GM21526 (cell line): Measurements from ENCODE around the gene GIPC2.
"Not testable (repeated sequence)": the region's sequence is repeated elsewhere in the genome, so short reads cannot be mapped to it uniquely, and the experiment has no call there.

Experiments
- ATAC-seq: cut with Tn5 transposase; IDR thresholded peaks from one replicate; pipeline ENCODE4 v1.9.1; 2021; ENCODE audit warnings: moderate library complexity; ENCODE audit not compliant: unreplicated experiment, low FRiP score

GIPC2 gene

DNA sequence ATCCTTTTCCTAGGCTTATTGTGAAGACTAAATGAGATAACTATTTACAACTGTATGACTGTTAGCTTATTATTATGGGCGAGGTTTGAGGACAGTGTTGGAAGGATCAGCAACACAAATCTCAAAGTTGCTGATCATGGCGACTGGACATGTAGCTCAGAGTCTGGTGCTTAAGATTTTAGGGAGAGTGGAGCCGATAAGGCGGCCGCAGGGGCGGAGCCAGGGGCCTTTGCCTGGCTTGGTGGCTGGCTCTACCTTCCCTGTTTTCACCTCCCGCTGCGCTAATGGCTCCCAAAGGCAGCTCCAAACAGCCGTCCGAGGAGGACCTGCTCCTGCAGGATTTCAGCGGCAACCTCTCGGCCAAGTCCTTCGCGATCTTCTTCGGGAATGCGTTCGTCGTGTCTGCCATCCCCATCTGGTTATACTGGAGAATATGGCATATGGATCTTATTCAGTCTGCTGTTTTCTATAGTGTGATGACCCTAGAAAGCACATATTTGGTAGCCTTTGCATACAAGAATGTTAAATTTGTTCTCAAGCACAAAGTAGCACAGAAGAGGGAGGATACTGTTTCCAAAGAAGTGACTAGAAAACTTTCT, 45.5 kb downstream of the GIPC2 start:
- ATAC-seq: no peak

DNA sequence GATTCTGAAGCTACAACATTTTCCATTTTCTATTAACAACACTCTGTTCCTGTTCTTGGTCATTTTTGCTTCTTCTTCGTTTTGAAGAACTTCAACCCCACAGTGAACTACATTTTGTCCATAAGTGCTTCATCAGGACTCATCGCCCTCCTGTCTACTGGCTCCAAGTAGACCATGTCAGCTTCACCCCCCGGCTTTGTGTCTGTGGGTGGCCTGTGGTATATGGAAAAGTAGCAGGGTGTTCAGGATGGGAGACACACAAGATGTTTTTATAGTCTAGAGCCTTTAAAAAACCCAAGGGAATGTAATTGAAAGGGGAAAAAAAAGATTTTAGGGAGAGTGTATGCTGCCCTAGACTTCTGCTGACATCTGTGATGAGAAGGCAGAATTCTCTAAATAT, 46.1 kb downstream of the GIPC2 start:
- no peak for ATAC-seq

- ATAC-seq: no peak
Observed at GRCh38 chr1:78092643-78093042, 46.9 kb downstream of the GIPC2 start.

GRCh38 chr1:78093560-78093959, 47.8 kb downstream of the GIPC2 start:
- ATAC-seq: no peak

DNA sequence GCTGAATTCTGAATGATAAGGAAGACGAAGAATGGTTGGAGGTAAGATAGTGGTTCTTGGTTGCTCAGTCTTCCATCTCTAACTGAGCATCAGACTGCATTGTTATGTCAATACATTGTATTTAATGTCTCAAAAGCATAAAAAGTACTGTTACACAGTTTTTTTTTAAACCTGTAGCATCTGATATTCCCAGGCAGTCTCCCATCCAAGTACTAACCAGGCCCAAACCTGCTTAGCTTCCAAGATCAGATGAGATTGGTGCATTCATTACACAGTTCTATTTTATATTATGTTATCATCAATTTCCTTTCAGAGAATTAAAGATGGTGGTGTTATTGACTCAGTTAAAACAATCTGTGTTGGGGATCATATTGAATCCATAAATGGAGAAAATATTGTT, 48.9 kb downstream of the GIPC2 start:
- no peak for ATAC-seq

DNA sequence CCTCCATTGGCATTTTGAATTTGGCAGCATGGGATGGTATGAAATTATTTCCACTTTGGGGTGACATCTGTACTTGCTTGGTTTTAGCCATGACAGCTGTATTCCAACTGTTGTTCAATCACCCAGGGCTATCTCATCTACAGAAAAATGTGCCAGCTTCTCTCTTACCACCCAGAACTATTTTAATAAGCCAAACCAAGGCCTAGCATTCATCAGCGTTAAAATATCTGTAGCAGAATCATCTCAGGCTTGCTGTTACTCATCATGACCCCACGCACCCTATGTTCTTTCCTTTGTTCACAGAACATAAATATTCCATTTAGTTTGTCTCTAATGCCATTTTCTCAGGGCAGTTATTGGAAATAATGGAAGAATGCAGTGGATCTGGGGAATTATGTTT, 49.8 kb downstream of the GIPC2 start:
- ATAC-seq: no peak

DNA sequence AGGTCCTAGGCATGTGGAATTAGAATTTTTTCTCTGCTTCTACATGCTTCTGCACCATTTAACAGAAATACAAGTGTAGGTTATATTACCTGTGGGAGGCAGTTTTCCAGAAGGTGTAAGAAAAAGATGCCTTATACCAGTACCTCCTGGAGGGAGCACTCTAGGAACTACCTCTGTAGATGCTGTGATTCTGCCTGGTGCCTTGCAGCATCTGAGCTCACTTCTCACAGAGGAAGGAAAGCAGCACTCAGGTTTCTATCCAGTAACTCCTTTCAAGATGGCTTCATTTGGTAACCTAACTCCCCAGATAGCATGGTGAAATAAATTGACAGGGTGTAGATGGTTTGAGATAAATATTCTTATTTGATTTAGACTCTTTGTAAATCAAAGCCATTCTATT, 50.3 kb downstream of the GIPC2 start:
- ATAC-seq: no peak

GRCh38 chr1:78096976-78097375, 51.2 kb downstream of the GIPC2 start:
- ATAC-seq: no peak

DNA sequence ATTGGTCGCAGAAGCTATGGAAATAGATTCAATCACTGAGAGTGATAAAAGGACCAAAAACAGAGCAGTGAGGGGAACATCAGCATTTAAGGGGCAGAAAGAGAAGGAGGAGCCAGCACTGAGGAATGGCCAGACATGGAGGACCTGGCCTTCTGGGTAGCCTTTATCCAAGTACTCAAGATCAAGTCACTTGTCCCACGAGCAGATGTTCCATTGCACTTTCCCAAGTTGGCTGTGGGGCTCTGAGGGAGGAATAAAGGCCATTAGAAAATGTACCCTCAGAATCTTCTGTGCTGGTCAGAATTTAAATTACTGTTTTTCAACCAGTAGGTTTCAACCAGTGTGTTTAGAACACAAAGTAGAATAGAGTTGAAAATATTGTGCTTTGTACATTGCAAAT, 55.3 kb downstream of the GIPC2 start:
- no peak for ATAC-seq

- no peak for ATAC-seq
Observed at GRCh38 chr1:78101514-78101913, 55.7 kb downstream of the GIPC2 start.

- ATAC-seq: no peak
Observed at GRCh38 chr1:78102082-78102481, 56.3 kb downstream of the GIPC2 start.

- no peak for ATAC-seq
Observed at GRCh38 chr1:78102916-78103315, 57.1 kb downstream of the GIPC2 start.

DNA sequence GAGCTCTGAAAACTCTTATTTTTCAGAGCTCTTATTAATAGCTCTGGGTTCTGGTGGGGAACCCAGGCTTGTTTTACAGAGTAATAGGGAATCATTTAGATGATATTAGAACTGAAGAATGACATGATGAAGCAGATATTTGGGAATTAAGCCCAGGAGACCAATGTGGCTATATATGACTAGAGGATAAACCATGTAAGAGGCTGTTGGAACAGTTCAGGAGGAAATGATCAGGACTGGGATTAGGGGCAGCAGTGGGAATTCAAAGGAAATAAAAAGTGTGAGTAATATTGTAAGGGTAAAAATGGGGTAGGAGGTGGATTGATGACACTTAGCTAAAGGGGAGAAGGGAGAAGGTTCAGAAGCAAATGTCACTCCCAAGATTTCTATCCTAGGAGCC, 58.6 kb downstream of the GIPC2 start:
- ATAC-seq: no peak

GRCh38 chr1:78109659-78110058, 63.9 kb downstream of the GIPC2 start:
- not testable (repeated sequence) for ATAC-seq

GRCh38 chr1:78113156-78113916, 67.6 kb downstream of the GIPC2 start:
- no peak for ATAC-seq

DNA sequence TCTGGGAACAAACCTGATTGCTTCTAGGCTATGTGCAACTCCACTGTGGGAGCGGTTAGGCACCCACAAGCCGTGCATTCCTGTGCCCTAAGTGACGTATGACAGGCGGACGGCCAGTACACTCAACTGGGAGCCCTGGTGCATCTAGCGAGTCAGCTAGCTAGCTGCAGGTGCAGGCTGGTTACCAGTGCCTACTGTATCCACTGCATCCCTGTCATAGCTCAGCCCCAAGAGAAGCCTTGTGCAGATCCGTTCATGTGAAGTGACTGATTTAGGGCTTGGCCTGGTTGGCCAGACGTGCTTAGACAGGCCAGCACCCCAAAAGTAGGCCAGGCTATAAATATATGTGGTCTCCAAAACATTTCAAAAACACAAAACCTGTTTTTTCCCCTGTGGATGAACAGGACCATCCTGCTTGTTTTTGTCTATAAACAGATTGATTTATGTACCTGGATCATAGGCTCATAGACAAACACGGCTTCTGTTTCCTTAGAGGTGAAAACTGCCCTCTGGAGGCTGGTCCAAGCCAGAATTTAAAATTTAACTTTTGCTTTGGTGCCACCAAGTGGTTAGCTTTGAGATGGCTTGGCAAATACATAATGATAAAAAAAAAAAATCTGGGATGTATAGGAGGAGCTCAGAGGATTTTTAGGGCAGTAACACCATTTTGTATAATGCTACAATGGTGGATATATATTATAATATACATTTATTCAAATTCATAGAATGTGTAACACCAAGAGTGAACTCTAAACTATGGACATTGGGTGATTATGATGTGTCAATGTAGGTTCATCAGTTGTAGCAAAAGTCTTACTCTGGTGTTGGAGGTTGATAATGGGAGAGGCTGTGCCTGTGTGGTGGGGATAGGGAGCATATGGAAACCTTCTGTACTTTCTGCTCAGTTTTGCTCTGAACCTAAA, 68.5 kb downstream of the GIPC2 start:
- ATAC-seq: peak; percentile 90

DNA sequence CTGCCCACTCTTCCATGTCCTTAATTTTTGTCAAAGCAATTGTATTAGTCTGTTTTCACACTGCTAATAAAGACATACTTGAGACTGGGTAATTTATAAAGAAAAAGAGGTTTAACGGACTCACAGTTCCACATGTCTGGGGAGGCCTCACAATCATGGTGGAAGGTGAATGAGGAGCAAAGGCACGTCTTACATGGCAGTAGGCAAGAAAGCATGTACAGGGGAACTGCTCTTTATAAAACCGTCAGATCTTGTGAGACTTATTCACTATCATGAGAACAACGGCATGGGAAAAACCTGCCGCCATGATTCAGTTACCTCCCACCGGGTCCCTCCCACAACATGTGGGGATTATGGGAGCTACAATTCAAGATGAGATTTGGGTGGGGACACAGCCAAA, 74.7 kb downstream of the GIPC2 start:
- not testable (repeated sequence) for ATAC-seq

DNA sequence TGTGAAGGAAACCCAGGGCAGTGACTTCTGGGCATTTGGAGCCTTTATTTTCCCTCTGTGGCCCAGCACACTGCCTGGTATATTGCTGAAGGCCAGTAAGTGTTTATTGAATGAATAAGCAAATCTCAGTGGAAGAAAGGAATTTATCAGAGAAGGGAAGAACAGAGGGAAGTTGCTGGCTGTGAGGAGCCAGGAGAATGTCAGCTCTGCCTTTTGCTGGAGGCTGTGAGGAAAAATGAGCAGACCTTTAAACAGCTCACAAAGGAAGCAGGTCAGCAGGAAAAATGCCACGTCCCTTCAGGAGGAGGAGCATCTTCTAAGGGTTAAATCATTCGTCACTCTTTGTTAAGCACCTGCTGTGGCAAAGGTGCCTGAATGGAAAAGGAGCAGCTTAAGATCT, 75.9 kb downstream of the GIPC2 start:
- no peak for ATAC-seq

GRCh38 chr1:78122389-78122788, 76.6 kb downstream of the GIPC2 start:
- no peak for ATAC-seq

DNA sequence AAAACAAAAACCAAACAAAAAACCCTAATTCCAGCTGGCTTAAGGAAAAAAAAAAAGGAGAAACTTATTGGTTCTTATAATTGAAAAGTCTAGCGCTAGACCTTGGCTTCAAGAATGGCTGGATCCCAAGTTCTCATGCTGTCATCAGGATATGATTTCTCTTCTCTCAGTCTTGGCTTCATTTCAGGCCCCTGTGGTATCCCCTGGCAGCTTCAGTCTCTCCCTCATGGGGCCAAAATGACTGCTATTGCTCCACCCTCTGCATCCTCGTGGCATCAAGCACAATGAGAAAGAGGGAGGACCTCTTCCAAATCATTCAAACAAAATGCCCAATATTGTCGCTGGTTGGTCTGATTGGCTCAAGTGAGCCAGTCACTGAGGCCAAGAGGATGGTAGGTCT, 80.7 kb downstream of the GIPC2 start:
- no peak for ATAC-seq

GRCh38 chr1:78132174-78132947, 86.6 kb downstream of the GIPC2 start:
- no peak for ATAC-seq
